ENCODE data around the gene CNNM3.

Gene CNNM3

GRCh38 chr2:96853321-96853720, 37.3 kb downstream of the CNNM3 start:
- no peak overlapping the region for H3K18ac ChIP-seq (ENCODE audit: low read length)
- H2BK12ac ChIP-seq (ENCODE audit: low read length), result no peak overlapping the region
- no peak overlapping the region for H2AK5ac ChIP-seq (ENCODE audit: low read length)
- no peak overlapping the region for H4K91ac ChIP-seq (ENCODE audit: low read depth, low read length)
- no peak for DNase-seq
- H4K12ac ChIP-seq (ENCODE audit: low read depth, low read length), result no peak overlapping the region
- H2AFZ ChIP-seq (ENCODE audit: insufficient read depth, low read length, poor library complexity), result no peak overlapping the region
- no peaks in the 10 kb centered on the region for H3K27me3 ChIP-seq (ENCODE audit: insufficient read depth, low read length)
- WGBS (ENCODE audit: extremely low coverage, insufficient coverage, insufficient read length), result no CpG with 5 or more reads among the region's 15 CpGs
- H3K4ac ChIP-seq (ENCODE audit: low read depth, low read length), result no peak overlapping the region
- no peak overlapping the region for H3K23ac ChIP-seq (ENCODE audit: low read length)
- H3K79me2 ChIP-seq (ENCODE audit: control insufficient read depth, insufficient read depth, low read length, poor library complexity), result peaks cover 5% of the 10 kb centered on the region
- no peak overlapping the region for H3K14ac ChIP-seq (ENCODE audit: low read length)
- H3K9me3 ChIP-seq (ENCODE audit: insufficient read depth, low read depth, low read length), result no peaks in the 10 kb centered on the region
- no peak overlapping the region for H4K8ac ChIP-seq (ENCODE audit: low read depth, low read length)
- no peak overlapping the region for H2BK120ac ChIP-seq (ENCODE audit: insufficient read depth, low read length, poor library complexity)
- H3K4me2 ChIP-seq (ENCODE audit: low read length), result no peak overlapping the region
- H3K4me1 ChIP-seq (ENCODE audit: control insufficient read depth in 1 of 2, insufficient read depth in 2 of 2, low read length in 2 of 2), result peaks cover 4 to 6% of the 10 kb centered on the region in 2 experiments
- no peak overlapping the region for H2BK5ac ChIP-seq (ENCODE audit: low read depth, low read length, poor library complexity)
- H3K36me3 ChIP-seq (ENCODE audit: control insufficient read depth in 1 of 2, insufficient read depth in 2 of 2, low read length in 2 of 2), result peaks cover 15 to 19% of the 10 kb centered on the region in 2 experiments
- no peak overlapping the region for H3K9ac ChIP-seq (ENCODE audit: low read length)
- peaks cover 6% of the 10 kb centered on the region for H3K79me1 ChIP-seq (ENCODE audit: low read length)
- H3K4me3 ChIP-seq (ENCODE audit: low read depth, low read length), result no peak overlapping the region
- no peak overlapping the region for H3K27ac ChIP-seq (ENCODE audit: low read depth, low read length)

- Histone ChIP-seq H3K27me3 (ENCODE audit: insufficient read depth, low read length) (no peaks in the 10 kb centered on the region), H3K36me3 (ENCODE audit: control insufficient read depth in 1 of 2, insufficient read depth in 2 of 2, low read length in 2 of 2) (peaks cover 29 to 30% of the 10 kb centered on the region in 2 experiments), H3K4me1 (ENCODE audit: control insufficient read depth in 1 of 2, insufficient read depth in 2 of 2, low read length in 2 of 2) (peaks cover 8 to 17% of the 10 kb centered on the region in 2 experiments), H3K4ac (ENCODE audit: low read depth, low read length) (peak overlapping the region; percentile 50), H3K27ac (ENCODE audit: low read depth, low read length) (peak overlapping the region; percentile 31), H2BK12ac (ENCODE audit: low read length) (no peak overlapping the region), H4K8ac (ENCODE audit: low read depth, low read length) (peak overlapping the region; percentile 83), H2AFZ (ENCODE audit: insufficient read depth, low read length, poor library complexity) (peak overlapping the region; percentile 58), H2BK5ac (ENCODE audit: low read depth, low read length, poor library complexity) (peak overlapping the region; percentile 28), H3K9ac (ENCODE audit: low read length) (peak overlapping the region; percentile 40), H3K4me2 (ENCODE audit: low read length) (peak overlapping the region; percentile 58), H3K14ac (ENCODE audit: low read length) (peak overlapping the region; percentile 62), H3K23ac (ENCODE audit: low read length) (no peak overlapping the region), H2AK5ac (ENCODE audit: low read length) (no peak overlapping the region), H3K18ac (ENCODE audit: low read length) (peak overlapping the region; percentile 67), H3K9me3 (ENCODE audit: insufficient read depth, low read depth, low read length) (no peaks in the 10 kb centered on the region), H2BK120ac (ENCODE audit: insufficient read depth, low read length, poor library complexity) (peak overlapping the region; percentile 23), H4K12ac (ENCODE audit: low read depth, low read length) (peak overlapping the region; percentile 31), H3K79me2 (ENCODE audit: control insufficient read depth, insufficient read depth, low read length, poor library complexity) (peaks cover 5% of the 10 kb centered on the region), H3K79me1 (ENCODE audit: low read length) (peaks cover 6% of the 10 kb centered on the region), H3K4me3 (ENCODE audit: low read depth, low read length) (peak overlapping the region; percentile 78), H4K91ac (ENCODE audit: low read depth, low read length) (peak overlapping the region; percentile 74)
- no peak for DNase-seq
- no CpG with 5 or more reads among the region's 27 CpGs for WGBS (ENCODE audit: extremely low coverage, insufficient coverage, insufficient read length)
These were observed 41.0 kb downstream of the CNNM3 start for GRCh38 chr2:96856776-96857666.

- no CpG with 5 or more reads among the region's 81 CpGs for WGBS (ENCODE audit: extremely low coverage, insufficient coverage, insufficient read length)
- Histone ChIP-seq H2AFZ (ENCODE audit: insufficient read depth, low read length, poor library complexity) (peak within 1 kb of the TSS; percentile 58), H3K18ac (ENCODE audit: low read length) (peak within 1 kb of the TSS; percentile 67), H3K36me3 (ENCODE audit: control insufficient read depth in 1 of 2, insufficient read depth in 2 of 2, low read length in 2 of 2) (peaks cover 29 to 32% of the 10 kb centered on the region in 2 experiments), H2BK5ac (ENCODE audit: low read depth, low read length, poor library complexity) (peak within 1 kb of the TSS; percentile 28), H3K79me2 (ENCODE audit: control insufficient read depth, insufficient read depth, low read length, poor library complexity) (peaks cover 5% of the 10 kb centered on the region), H3K23ac (ENCODE audit: low read length) (no peak within 1 kb of the TSS), H4K8ac (ENCODE audit: low read depth, low read length) (peak within 1 kb of the TSS; percentile 83), H3K4me3 (ENCODE audit: low read depth, low read length) (peak within 1 kb of the TSS; percentile 78), H3K4ac (ENCODE audit: low read depth, low read length) (peak within 1 kb of the TSS; percentile 50), H2AK5ac (ENCODE audit: low read length) (no peak within 1 kb of the TSS), H3K14ac (ENCODE audit: low read length) (peak within 1 kb of the TSS; percentile 62), H3K4me1 (ENCODE audit: control insufficient read depth in 1 of 2, insufficient read depth in 2 of 2, low read length in 2 of 2) (peaks cover 8 to 17% of the 10 kb centered on the region in 2 experiments), H3K4me2 (ENCODE audit: low read length) (peak within 1 kb of the TSS; percentile 87), H3K27me3 (ENCODE audit: insufficient read depth, low read length) (no peaks in the 10 kb centered on the region), H3K9me3 (ENCODE audit: insufficient read depth, low read depth, low read length) (no peaks in the 10 kb centered on the region), H3K27ac (ENCODE audit: low read depth, low read length) (peak within 1 kb of the TSS; percentile 79), H2BK120ac (ENCODE audit: insufficient read depth, low read length, poor library complexity) (peak within 1 kb of the TSS; percentile 23), H3K79me1 (ENCODE audit: low read length) (peaks cover 6% of the 10 kb centered on the region), H4K91ac (ENCODE audit: low read depth, low read length) (peak within 1 kb of the TSS; percentile 74), H2BK12ac (ENCODE audit: low read length) (no peak within 1 kb of the TSS), H4K12ac (ENCODE audit: low read depth, low read length) (peak within 1 kb of the TSS; percentile 81), H3K9ac (ENCODE audit: low read length) (peak within 1 kb of the TSS; percentile 40)
- DNase-seq, result peak; percentile 99 to 100
These were observed 41.8 kb downstream of the CNNM3 start, which contains the start of gene ANKRD39 for GRCh38 chr2:96857667-96858372. Gene ANKRD39, minus strand, starts transcription at chr2:96858016. Its CDS starts 29 bp downstream, at chr2:96857987.

GRCh38 chr2:96859099-96859649, 43.1 kb downstream of the CNNM3 start:
- Histone ChIP-seq H3K4ac (ENCODE audit: low read depth, low read length) (no peak overlapping the region), H2BK120ac (ENCODE audit: insufficient read depth, low read length, poor library complexity) (no peak overlapping the region), H3K9me3 (ENCODE audit: insufficient read depth, low read depth, low read length) (no peaks in the 10 kb centered on the region), H3K9ac (ENCODE audit: low read length) (no peak overlapping the region), H3K18ac (ENCODE audit: low read length) (no peak overlapping the region), H3K79me2 (ENCODE audit: control insufficient read depth, insufficient read depth, low read length, poor library complexity) (peaks cover 5% of the 10 kb centered on the region), H3K4me3 (ENCODE audit: low read depth, low read length) (no peak overlapping the region), H2BK5ac (ENCODE audit: low read depth, low read length, poor library complexity) (no peak overlapping the region), H3K27me3 (ENCODE audit: insufficient read depth, low read length) (no peaks in the 10 kb centered on the region), H2AK5ac (ENCODE audit: low read length) (no peak overlapping the region), H4K91ac (ENCODE audit: low read depth, low read length) (no peak overlapping the region), H4K12ac (ENCODE audit: low read depth, low read length) (no peak overlapping the region), H3K27ac (ENCODE audit: low read depth, low read length) (peak overlapping the region; percentile 79), H2BK12ac (ENCODE audit: low read length) (no peak overlapping the region), H3K36me3 (ENCODE audit: control insufficient read depth in 1 of 2, insufficient read depth in 2 of 2, low read length in 2 of 2) (peaks cover 38 to 41% of the 10 kb centered on the region in 2 experiments), H3K14ac (ENCODE audit: low read length) (no peak overlapping the region), H4K8ac (ENCODE audit: low read depth, low read length) (no peak overlapping the region), H3K4me2 (ENCODE audit: low read length) (peak overlapping the region; percentile 87), H3K79me1 (ENCODE audit: low read length) (peaks cover 6% of the 10 kb centered on the region), H2AFZ (ENCODE audit: insufficient read depth, low read length, poor library complexity) (no peak overlapping the region), H3K4me1 (ENCODE audit: control insufficient read depth in 1 of 2, insufficient read depth in 2 of 2, low read length in 2 of 2) (peaks cover 8 to 17% of the 10 kb centered on the region in 2 experiments), H3K23ac (ENCODE audit: low read length) (no peak overlapping the region)
- WGBS (ENCODE audit: extremely low coverage, insufficient coverage, insufficient read length), result no CpG with 5 or more reads among the region's 11 CpGs
- peak in 1 of 2 donors; percentile 21 for DNase-seq

Data from trophoblast cell (in vitro differentiated cells and primary cell).